Upper lobe of left lung (tissue), 4 donors: ENCODE measurements around the gene ZNF83.

Experiments used
- EP300 ChIP-seq, 4 donors: sonication (generic); formaldehyde crosslinking; IDR thresholded peaks; one replicate each; pipeline ENCODE4 v1.5.1; 2017; ENCODE audit warnings: antibody characterized with exemption in 4 of 4, control low read depth in 2 of 4
- TF ChIP-seq, protein P1 (sequence below), 6 experiments: fragments of 450-650 bp in 4 of 6; fragments of 200-600 bp in 2 of 6; sonication (generic) in 2 of 6; IDR thresholded peaks; one replicate each; pipeline ENCODE4 v1.5.1; 2016 to 2019; ENCODE audit warnings: antibody characterized with exemption in 6 of 6

- TF ChIP-seq, protein P1, sequence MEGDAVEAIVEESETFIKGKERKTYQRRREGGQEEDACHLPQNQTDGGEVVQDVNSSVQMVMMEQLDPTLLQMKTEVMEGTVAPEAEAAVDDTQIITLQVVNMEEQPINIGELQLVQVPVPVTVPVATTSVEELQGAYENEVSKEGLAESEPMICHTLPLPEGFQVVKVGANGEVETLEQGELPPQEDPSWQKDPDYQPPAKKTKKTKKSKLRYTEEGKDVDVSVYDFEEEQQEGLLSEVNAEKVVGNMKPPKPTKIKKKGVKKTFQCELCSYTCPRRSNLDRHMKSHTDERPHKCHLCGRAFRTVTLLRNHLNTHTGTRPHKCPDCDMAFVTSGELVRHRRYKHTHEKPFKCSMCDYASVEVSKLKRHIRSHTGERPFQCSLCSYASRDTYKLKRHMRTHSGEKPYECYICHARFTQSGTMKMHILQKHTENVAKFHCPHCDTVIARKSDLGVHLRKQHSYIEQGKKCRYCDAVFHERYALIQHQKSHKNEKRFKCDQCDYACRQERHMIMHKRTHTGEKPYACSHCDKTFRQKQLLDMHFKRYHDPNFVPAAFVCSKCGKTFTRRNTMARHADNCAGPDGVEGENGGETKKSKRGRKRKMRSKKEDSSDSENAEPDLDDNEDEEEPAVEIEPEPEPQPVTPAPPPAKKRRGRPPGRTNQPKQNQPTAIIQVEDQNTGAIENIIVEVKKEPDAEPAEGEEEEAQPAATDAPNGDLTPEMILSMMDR (IDR thresholded peaks at IDR 0.05), result peak; percentile 28 to 49 (median 34)
- TF ChIP-seq EP300 (IDR thresholded peaks at IDR 0.05), result no peak
Measured at GRCh38 chr19:52601025-52601973, 36.9 kb downstream of the ZNF83 start.
